Measurements from ENCODE around the gene SARS1. TPM values are rescaled to one million over a fixed set of nuclear protein-coding genes. Genes with fewer than 3 reads are reported as not detected.
A peak's percentile ranks its signal among the peaks of the same experiment; 100 is the strongest.

The SARS1 gene
- total and polyA plus RNA-seq, 4 donors: 118 to 212 (median 147) TPM

DNA sequence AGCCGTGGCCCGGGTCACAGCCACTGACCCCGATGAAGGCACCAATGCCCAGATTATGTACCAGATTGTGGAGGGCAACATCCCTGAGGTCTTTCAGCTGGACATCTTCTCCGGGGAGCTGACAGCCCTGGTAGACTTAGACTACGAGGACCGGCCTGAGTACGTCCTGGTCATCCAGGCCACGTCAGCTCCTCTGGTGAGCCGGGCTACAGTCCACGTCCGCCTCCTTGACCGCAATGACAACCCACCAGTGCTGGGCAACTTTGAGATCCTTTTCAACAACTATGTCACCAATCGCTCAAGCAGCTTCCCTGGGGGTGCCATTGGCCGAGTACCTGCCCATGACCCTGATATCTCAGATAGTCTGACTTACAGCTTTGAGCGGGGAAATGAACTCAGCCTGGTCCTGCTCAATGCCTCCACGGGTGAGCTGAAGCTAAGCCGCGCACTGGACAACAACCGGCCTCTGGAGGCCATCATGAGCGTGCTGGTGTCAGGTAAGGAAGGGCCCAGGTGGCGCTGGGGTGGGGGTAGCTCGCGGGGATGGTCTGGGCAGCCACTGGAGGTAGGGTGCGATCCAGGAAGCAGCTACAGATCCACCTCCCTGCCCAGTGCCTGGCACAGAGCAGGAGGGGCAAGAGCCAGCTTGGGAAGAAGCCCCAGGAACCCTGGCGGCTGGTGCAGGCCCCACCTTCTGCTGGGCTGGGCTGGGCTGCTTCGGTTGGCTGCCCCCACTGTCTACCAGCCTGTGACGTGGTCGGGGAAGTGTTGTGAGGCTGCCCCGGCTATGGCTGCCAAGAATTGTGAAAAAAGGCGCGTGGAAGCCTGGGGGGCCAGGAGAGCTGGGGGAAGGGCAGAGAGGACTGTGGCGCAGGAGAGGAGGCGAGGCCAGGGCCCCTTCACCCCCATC, 39.4 kb downstream of the SARS1 start:
- peaks cover 0 to 40% (median 19%) of the 10 kb centered on the region in 5 donors for H3K4me1 ChIP-seq (ENCODE audit: control insufficient read depth in 5 of 5, insufficient read depth in 5 of 5, low read length in 5 of 5)
- peak overlapping the region in 1 of 2 donors; percentile 57 for H3K27ac ChIP-seq (ENCODE audit: low read depth in 1 of 2, low read length in 1 of 2)
- no peaks in the 10 kb centered on the region for H3K27me3 ChIP-seq (ENCODE audit: control insufficient read depth in 3 of 3, insufficient read depth in 3 of 3, low read length in 2 of 3)
- H3K36me3 ChIP-seq (ENCODE audit: control insufficient read depth in 4 of 4, insufficient read depth in 4 of 4, low read length in 4 of 4): no peaks in the 10 kb centered on the region
- no peaks in the 10 kb centered on the region for H3K9me3 ChIP-seq (ENCODE audit: control insufficient read depth in 4 of 4, insufficient read depth in 3 of 4, low read length in 3 of 4)
- ATAC-seq (ENCODE audit: insufficient read depth, low FRiP score) (no peak), DNase-seq (peak; percentile 70 to 77 (median 74))
- H3K4me3 ChIP-seq: no peak overlapping the region
- TF ChIP-seq, protein P1, sequence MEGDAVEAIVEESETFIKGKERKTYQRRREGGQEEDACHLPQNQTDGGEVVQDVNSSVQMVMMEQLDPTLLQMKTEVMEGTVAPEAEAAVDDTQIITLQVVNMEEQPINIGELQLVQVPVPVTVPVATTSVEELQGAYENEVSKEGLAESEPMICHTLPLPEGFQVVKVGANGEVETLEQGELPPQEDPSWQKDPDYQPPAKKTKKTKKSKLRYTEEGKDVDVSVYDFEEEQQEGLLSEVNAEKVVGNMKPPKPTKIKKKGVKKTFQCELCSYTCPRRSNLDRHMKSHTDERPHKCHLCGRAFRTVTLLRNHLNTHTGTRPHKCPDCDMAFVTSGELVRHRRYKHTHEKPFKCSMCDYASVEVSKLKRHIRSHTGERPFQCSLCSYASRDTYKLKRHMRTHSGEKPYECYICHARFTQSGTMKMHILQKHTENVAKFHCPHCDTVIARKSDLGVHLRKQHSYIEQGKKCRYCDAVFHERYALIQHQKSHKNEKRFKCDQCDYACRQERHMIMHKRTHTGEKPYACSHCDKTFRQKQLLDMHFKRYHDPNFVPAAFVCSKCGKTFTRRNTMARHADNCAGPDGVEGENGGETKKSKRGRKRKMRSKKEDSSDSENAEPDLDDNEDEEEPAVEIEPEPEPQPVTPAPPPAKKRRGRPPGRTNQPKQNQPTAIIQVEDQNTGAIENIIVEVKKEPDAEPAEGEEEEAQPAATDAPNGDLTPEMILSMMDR (IDR thresholded peaks at IDR 0.05; ENCODE audit: control extremely low read depth, extremely low read depth): no peak
- 85% methylated on average over 33 of the region's 33 CpGs for WGBS, 2 donors
- no peak overlapping the region for H3K9ac ChIP-seq (ENCODE audit: insufficient read depth in 1 of 2, low read length in 2 of 2)

DNA sequence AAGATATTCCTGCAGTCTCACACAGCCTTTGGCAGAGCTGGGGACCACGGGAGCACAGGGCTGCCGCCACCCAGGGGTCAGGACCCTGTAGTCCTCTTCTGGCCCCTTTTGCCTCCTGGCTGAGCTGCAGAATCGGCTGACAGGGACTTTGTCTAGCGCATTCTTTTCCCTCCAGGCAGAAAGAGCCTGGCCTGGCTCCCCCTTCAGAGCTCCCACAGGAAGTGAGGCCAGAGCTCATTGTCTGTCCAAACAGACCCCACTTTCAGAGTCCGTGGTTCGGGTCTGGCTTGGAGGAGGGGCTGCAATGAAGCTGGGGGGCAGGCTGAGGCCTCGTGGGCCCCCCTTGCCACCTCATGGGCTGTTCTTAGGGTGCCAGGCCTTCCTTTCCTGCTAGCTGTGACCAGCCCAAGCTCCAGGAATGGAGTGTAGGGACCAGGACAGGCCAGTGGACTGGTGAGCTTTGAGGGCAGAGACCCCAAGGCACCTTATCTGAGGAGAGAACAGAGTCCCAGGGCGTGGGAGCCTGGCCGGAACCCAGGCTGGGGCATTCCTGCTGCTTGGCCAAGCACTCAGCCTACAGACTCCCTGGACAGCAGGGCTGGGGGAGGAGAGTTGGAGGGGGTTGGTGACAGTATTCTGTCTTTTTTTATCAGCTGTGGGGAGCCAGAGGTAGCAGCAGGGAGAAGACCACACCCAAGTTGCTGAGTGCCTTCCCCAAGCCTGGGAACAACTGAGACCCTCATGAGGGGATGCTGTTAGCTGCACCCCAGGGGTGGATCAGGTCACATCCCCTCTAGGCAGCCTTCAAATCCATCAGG, 40.3 kb downstream of the SARS1 start:
- peaks cover 0 to 37% (median 17%) of the 10 kb centered on the region in 5 donors for H3K4me1 ChIP-seq (ENCODE audit: control insufficient read depth in 5 of 5, insufficient read depth in 5 of 5, low read length in 5 of 5)
- H3K27ac ChIP-seq (ENCODE audit: low read depth in 1 of 2, low read length in 1 of 2): peak overlapping the region in 1 of 2 donors; percentile 57
- peak; percentile 66 to 70 (median 69) for DNase-seq
- no peaks in the 10 kb centered on the region for H3K9me3 ChIP-seq (ENCODE audit: control insufficient read depth in 4 of 4, insufficient read depth in 3 of 4, low read length in 3 of 4)
- no peak for ATAC-seq (ENCODE audit: insufficient read depth, low FRiP score)
- no peaks in the 10 kb centered on the region for H3K27me3 ChIP-seq (ENCODE audit: control insufficient read depth in 3 of 3, insufficient read depth in 3 of 3, low read length in 2 of 3)
- H3K4me3 ChIP-seq: no peak overlapping the region
- peak overlapping the region in 1 of 2 donors; percentile 25 for H3K9ac ChIP-seq (ENCODE audit: insufficient read depth in 1 of 2, low read length in 2 of 2)
- TF ChIP-seq, protein P1 (IDR thresholded peaks at IDR 0.05; ENCODE audit: control extremely low read depth, extremely low read depth): no peak
- WGBS, 2 donors: 48 to 60% methylated on average over 9 of the region's 9 CpGs
- H3K36me3 ChIP-seq (ENCODE audit: control insufficient read depth in 4 of 4, insufficient read depth in 4 of 4, low read length in 4 of 4): peaks cover 0 to 3% (median 0%) of the 10 kb centered on the region in 4 donors

DNA sequence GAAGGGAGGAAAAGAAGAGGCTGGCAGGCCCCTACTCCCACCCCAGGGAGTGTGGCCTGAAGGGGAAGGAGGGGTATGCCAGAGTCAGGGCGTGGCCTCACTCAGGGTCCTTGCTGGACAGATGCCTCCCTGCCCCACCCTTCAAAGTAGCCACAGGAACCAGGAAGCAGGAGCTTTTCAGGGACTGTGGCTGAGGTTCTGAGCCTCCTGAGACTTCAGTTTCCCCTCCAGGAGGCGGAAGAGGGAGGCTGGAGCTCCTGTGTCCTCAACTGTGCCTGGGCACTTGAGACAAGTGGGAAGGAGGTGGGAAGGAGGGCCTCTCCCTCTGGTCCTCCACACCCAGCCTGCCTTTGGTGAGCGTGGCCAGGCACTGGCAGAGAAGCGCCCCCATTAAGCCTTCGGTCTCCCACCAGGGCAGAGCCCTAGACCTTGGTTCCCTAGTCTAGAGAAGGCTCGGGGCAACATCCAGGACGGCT, 40.9 kb downstream of the SARS1 start:
- Histone ChIP-seq H3K9ac (ENCODE audit: insufficient read depth in 1 of 2, low read length in 2 of 2) (no peak overlapping the region), H3K27ac (ENCODE audit: low read depth in 1 of 2, low read length in 1 of 2) (peak overlapping the region in 1 of 2 donors; percentile 15), H3K4me1 (ENCODE audit: control insufficient read depth in 5 of 5, insufficient read depth in 5 of 5, low read length in 5 of 5) (peaks cover 0 to 34% (median 15%) of the 10 kb centered on the region in 5 donors), H3K36me3 (ENCODE audit: control insufficient read depth in 4 of 4, insufficient read depth in 4 of 4, low read length in 4 of 4) (peaks cover 0 to 5% (median under 1%) of the 10 kb centered on the region in 4 donors), H3K4me3 (no peak overlapping the region), H3K9me3 (ENCODE audit: control insufficient read depth in 4 of 4, insufficient read depth in 3 of 4, low read length in 3 of 4) (no peaks in the 10 kb centered on the region), H3K27me3 (ENCODE audit: control insufficient read depth in 3 of 3, insufficient read depth in 3 of 3, low read length in 2 of 3) (no peaks in the 10 kb centered on the region)
- DNase-seq (no peak), ATAC-seq (ENCODE audit: insufficient read depth, low FRiP score) (no peak)
- TF ChIP-seq, protein P1 (IDR thresholded peaks at IDR 0.05; ENCODE audit: control extremely low read depth, extremely low read depth): no peak
- WGBS, 2 donors: 71 to 80% methylated on average over 6 to 7 of the region's 7 CpGs
